AG04450 (cell line): ENCODE measurements around the gene NTNG1. TPM values are rescaled to one million over a fixed set of nuclear protein-coding genes. Genes with fewer than 3 reads are reported as not detected.

ENCODE experiments used
- CTCF ChIA-PET: fragments of 300-600, 350-600 bp; formaldehyde crosslinking; extraction: SDS; loops from one replicate; lab custom pipeline; 2022; ENCODE audit warnings: antibody characterized with exemption, inconsistent platforms; lab: Charles Lee
- POLR2A ChIA-PET: fragments of 350-600 bp; formaldehyde crosslinking; extraction: SDS; loops from one replicate; lab custom pipeline; 2021; ENCODE audit warnings: antibody characterized with exemption, inconsistent platforms; lab: Yijun Ruan, JAX
- DNase-seq: peaks from one replicate; pipeline ENCODE4 v3.0.0-alpha.2; 2011; ENCODE audit warnings: low read depth, low spot score
- H3K27ac ChIP-seq: one replicate; pipeline ENCODE4 v1.5.1; 2012; ENCODE audit warnings: low read depth, low read length, control low read depth
- H3K27me3 ChIP-seq: one replicate; pipeline ENCODE4 v1.6.0; 2012; ENCODE audit warnings: low read length; ENCODE audit not compliant: control insufficient read depth, insufficient read depth
- H3K4me3 ChIP-seq: 2 replicates; pipeline ENCODE4 v1.5.1; 2011; ENCODE audit warnings: mild to moderate bottlenecking, low read depth, low read length, control low read depth
- H3K9me3 ChIP-seq: 2 replicates; pipeline ENCODE4 v1.5.1; 2012; ENCODE audit warnings: low read length; ENCODE audit not compliant: control insufficient read depth, insufficient read depth
- polyA plus RNA-seq: library from polyadenylated mRNA; depleted of rRNA; stranded (reverse); fragments of >200 nt; gene quantifications from 2 replicates; pipeline ENCODE4 v1.2.3, GENCODE V29; 2011
- TF ChIP-seq, protein P1 (sequence below): IDR thresholded peaks from 2 replicates; pipeline ENCODE4 v1.5.1; 2011; ENCODE audit warnings: low read depth, low read length, control low read depth, inconsistent platforms

NTNG1 gene
- polyA plus RNA-seq, 1 experiment: 0.32 TPM

DNA sequence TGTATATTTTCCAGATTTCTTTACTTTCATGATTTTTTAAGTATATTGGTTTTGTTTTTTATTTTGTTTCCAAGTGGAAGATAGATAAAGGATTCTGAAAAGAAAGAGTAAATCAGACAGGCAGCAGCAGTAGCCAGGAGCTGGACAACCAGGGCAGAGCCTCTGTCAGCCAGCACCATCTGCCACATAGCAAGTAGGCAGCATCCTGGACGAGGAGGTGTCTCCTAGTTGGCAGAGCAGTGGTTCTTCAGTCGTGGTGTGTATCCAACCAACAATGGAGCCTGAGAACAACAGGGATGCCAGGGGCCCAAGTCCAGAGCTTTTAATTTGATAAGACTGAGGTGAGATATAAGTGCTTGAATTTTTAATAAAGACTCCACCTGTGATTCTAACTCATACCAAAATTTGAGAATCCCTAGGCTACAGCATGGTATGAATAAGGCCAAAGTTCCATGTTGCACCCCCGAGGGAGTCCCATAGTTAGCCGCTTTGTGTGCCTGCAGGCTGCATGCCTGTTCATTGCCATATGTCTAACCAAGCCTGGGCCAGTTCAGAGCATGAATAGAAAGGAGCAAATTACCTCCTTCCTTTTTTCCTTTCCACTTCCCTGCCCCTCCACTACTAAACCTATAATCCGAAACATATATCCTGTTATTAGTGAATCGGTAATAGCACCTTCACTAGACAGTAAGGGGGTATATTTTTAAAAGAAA, 153.2 kb downstream of the NTNG1 start:
- DNase-seq: no peak
- Histone ChIP-seq H3K27me3 (no peaks in the 10 kb centered on the region), H3K9me3 (no peaks in the 10 kb centered on the region), H3K4me3 (no peak overlapping the region), H3K27ac (no peak overlapping the region)
- CTCF ChIA-PET: no interaction called here
- POLR2A ChIA-PET: no interaction called here
- TF ChIP-seq, protein P1, sequence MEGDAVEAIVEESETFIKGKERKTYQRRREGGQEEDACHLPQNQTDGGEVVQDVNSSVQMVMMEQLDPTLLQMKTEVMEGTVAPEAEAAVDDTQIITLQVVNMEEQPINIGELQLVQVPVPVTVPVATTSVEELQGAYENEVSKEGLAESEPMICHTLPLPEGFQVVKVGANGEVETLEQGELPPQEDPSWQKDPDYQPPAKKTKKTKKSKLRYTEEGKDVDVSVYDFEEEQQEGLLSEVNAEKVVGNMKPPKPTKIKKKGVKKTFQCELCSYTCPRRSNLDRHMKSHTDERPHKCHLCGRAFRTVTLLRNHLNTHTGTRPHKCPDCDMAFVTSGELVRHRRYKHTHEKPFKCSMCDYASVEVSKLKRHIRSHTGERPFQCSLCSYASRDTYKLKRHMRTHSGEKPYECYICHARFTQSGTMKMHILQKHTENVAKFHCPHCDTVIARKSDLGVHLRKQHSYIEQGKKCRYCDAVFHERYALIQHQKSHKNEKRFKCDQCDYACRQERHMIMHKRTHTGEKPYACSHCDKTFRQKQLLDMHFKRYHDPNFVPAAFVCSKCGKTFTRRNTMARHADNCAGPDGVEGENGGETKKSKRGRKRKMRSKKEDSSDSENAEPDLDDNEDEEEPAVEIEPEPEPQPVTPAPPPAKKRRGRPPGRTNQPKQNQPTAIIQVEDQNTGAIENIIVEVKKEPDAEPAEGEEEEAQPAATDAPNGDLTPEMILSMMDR: no peak

DNA sequence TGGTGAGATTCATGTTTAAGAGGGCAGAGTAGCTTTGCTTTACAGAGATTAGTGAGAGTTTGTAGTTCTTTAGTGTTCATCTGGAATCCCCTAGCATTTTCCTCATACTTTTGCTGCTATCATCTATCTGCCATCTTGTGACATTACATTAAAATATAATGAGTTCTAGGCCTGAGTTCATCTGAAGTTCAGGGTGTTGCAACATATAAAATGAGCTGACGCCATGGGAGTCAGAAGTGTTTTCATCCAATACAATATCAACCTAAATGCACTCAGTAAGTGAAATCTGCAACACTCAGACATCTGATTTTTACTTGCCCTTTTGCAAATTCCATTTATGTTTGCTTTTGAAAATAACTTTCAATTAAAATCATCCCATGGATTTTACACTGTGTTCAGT, 153.8 kb downstream of the NTNG1 start:
- CTCF ChIA-PET: interaction anchor here (0.6 kb wide), 1 partner anchor 408 kb away, joined by 4 read pairs; no protein-coding TSS in a partner anchor

DNA sequence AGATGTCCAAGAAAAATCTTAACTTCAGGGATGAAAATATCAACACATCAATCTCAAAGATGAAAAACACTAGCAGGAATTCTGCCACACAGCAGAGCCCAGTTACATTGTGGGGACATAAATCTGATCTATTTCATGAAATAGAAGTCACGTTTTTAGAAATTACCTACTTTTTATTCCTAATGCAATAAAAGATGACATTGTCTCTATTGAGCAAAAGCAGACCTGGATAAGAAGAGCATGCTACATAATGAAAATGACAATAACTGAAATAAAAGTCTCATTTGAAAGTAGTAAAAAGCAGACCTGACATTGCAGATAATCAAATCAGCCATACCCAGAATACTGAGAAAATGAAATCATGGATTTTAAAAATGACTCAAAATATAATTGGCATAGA, 156.8 kb downstream of the NTNG1 start:
- no peak for DNase-seq
- Histone ChIP-seq H3K4me3 (no peak overlapping the region), H3K9me3 (no peaks in the 10 kb centered on the region), H3K27ac (no peak overlapping the region), H3K27me3 (no peaks in the 10 kb centered on the region)
- POLR2A ChIA-PET: no interaction called here
- TF ChIP-seq, protein P1: no peak
- CTCF ChIA-PET: no interaction called here

More for the DNA sequence above, 153.8 kb downstream of the NTNG1 start:
- no peak overlapping the region for H3K4me3 ChIP-seq
- H3K9me3 ChIP-seq: no peaks in the 10 kb centered on the region
- DNase-seq: no peak
- TF ChIP-seq, protein P1: no peak
- H3K27ac ChIP-seq: no peak overlapping the region
- no peaks in the 10 kb centered on the region for H3K27me3 ChIP-seq
- POLR2A ChIA-PET: no interaction called here

DNA sequence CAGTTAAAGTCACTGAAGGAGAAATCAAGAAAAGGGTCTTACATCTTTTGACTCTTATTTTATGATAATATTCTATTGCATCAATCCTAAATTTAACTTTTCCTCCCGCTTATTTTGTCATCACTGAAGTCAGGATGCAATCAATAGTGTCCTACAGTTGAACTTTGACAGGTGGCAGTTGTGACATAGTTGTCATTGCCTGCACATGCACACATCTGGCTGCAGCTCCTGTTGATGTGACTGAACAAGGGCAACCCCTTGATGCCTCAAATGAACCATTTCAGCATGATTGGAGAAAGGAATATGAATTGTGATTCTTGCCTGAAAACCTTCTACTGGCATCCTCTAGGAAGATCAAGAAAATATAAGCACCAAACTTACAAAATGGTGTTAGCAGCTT, 157.7 kb downstream of the NTNG1 start:
- H3K27ac ChIP-seq: no peak overlapping the region
- H3K9me3 ChIP-seq: no peaks in the 10 kb centered on the region
- no peak overlapping the region for H3K4me3 ChIP-seq
- CTCF ChIA-PET: no interaction called here
- no peak for DNase-seq
- TF ChIP-seq, protein P1: no peak
- POLR2A ChIA-PET: no interaction called here
- H3K27me3 ChIP-seq: no peaks in the 10 kb centered on the region

DNA sequence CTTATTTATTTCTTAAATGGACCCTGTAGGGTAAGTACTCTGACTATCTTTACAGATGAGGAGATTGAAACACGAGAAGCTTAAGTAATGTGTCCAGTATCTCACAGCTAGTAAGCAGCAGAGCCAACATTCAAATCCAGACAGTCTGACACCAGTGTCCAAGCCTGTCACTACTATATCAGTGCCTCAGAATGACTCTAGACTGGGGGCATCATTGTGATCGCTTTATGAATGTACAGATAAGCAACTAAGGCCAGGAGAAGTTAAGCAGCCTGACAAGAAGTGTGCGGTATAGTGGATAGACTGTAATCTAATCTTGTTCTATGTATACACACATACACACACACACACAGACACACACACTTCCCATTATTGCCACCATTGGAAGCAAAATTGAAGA, 158.7 kb downstream of the NTNG1 start:
- TF ChIP-seq, protein P1: no peak
- CTCF ChIA-PET: no interaction called here
- POLR2A ChIA-PET: no interaction called here
- no peak overlapping the region for H3K4me3 ChIP-seq
- no peaks in the 10 kb centered on the region for H3K27me3 ChIP-seq
- DNase-seq: no peak
- no peak overlapping the region for H3K27ac ChIP-seq
- H3K9me3 ChIP-seq: no peaks in the 10 kb centered on the region
